GM19328 (cell line): Measurements from ENCODE around the gene PSMB9.
"Not testable (repeated sequence)": the region's sequence is repeated elsewhere in the genome, so short reads cannot be mapped to it uniquely, and the experiment has no call there.

Experiments used
- ATAC-seq: cut with Tn5 transposase; IDR thresholded peaks from one replicate; pipeline ENCODE4 v1.9.1; 2021; ENCODE audit warnings: mild to moderate bottlenecking, moderate library complexity; ENCODE audit not compliant: unreplicated experiment

The PSMB9 gene

GRCh38 chr6:32853541-32854375 lies at the start of gene PSMB9, which contains the start of gene TAP1:
Gene PSMB9, plus strand, starts transcription at chr6:32854192. Its CDS starts 38 bp downstream, at chr6:32854230.
Gene TAP1, minus strand, starts transcription at chr6:32853704. Its CDS starts 68 bp downstream, at chr6:32853636.
- peak; percentile 80 for ATAC-seq

DNA sequence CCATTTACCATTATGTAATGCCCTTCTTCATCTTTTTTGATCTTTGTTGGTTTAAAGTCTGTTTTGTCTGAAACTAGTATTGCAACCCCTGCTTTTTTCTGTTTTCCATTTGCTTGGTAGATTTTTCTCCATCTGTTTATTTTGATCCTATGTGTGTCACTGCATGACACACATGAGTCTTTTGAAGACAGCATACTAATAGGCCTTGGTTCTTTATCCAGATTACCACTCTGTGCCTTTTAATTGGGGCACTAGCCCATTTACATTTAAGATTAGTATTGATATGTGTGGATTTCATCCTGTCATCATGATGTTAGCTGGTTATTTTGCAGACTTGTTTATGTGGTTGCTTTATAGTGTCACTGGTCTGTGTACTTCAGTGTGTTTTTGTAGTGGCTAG lies 48.6 kb upstream of the PSMB9 start:
- ATAC-seq = not testable (repeated sequence)

- no peak for ATAC-seq
These were observed 46.9 kb upstream of the PSMB9 start for GRCh38 chr6:32807020-32807580.

DNA sequence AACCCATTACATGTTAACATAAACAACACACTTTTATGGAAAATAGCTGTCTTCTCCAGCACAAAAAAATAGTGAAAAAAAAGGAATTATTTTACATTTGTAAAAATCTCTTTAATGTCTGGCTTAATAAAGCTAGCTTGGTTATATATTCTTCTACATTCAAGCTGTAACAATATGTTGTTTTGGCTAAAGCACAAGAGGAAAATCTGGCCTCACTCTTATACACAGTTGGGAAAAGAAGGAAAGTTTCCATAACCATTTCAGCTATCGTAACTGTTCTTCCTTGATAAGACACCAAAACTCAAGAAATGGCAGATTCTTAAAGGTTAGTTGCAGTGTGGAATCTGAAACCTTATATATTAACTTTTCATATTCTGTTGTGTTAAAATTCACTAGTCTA lies 44.8 kb upstream of the PSMB9 start:
- ATAC-seq = no peak

GRCh38 chr6:32814145-32814544 lies 39.8 kb upstream of the PSMB9 start:
- ATAC-seq = no peak

- ATAC-seq = no peak
These were observed 38.9 kb upstream of the PSMB9 start for GRCh38 chr6:32815115-32815514.

- peak; percentile 48 for ATAC-seq
These were observed 38.0 kb upstream of the PSMB9 start for GRCh38 chr6:32815996-32816395.

DNA sequence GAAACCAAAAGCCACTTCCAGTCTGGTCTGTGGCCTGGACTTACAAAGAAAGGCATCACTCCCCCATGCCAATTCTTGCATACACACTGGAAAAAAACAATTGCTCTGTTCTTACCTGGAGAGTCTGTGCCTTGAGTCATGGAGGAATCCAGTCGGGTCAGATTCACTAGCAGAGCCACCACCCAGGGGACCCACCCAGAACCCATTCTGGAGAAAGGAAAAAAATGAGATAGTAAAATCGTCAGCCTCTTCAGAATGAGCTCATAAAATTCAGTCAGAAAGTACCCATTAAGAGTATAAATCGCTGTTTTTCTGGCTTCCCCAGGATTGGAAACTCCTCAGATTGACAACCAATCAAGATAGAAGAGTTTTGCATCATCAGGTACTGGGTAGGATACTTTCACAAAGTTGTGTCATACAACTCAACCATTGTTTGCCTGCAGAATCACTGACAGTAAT lies 37.2 kb upstream of the PSMB9 start, which contains the start of gene HLA-DOB:
Gene HLA-DOB (minus strand): TSS at position 257 of the 459 bp plus-strand sequence. CDS start 51 bp downstream, at position 206.
- ATAC-seq = no peak

GRCh38 chr6:32818867-32819266 lies 35.1 kb upstream of the PSMB9 start:
- no peak for ATAC-seq

DNA sequence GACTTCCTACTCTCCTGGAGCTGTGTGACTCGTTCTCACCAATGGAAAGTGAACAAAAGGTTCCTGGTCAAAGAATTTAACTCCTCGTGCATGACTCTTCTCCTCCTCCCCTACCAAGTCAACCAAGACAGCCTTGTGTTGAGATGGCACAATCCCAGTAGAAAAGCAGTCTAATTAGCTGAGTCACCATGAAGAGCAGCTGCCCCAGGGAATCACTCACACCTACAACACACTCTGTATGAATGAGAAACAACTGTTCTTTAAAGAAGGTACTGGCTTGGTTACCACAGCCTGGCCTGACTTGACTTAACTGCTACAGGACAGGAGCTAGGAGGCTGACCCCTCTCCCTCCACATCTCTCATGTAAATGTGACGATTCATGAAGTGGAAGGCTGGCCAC lies 34.3 kb upstream of the PSMB9 start:
- no peak for ATAC-seq

DNA sequence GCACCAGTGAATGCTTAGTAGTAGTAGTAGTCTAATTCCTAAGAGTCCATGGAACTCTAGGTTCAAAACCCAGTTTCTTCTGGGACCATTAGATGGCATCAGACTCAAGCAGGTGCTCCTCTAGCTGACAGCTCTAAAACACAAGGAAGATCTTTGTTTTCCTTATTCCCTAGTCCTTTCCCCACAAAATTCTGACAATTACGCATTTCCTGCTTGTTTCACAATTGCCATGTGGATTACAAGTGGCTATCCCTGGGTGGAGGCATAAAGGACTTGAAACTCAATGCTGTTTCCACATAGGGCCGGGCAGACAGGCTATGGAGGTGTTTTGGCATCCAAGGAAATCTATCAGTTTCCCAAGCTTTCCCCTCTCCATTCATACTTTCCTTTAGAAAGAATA lies 28.0 kb upstream of the PSMB9 start:
- no peak for ATAC-seq

- no peak for ATAC-seq
These were observed 27.0 kb upstream of the PSMB9 start for GRCh38 chr6:32827025-32827424.

GRCh38 chr6:32829495-32829894 lies 24.5 kb upstream of the PSMB9 start:
- no peak for ATAC-seq

DNA sequence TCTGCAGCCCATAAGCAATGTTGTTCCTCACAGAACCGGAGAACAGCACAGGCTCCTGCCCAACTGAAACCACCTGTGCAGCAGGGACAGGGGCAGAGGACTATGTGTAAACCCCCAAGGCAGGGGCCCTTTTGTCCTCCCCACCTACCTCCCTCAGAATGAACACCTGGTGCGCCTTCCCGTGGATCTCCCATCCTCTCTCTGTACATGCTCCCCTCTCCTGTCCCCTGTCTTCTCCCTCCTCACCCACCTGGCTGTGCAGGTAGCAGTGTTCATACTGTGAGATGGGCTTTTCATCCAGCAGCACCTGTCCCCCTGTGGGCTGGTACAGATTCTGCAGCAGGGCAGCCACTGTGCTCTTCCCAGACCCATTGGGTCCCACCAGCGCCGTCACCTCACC lies 24.0 kb upstream of the PSMB9 start:
- no peak for ATAC-seq

GRCh38 chr6:32830936-32831335 lies 23.1 kb upstream of the PSMB9 start:
- ATAC-seq = no peak

GRCh38 chr6:32832535-32832934 lies 21.5 kb upstream of the PSMB9 start:
- ATAC-seq = no peak

DNA sequence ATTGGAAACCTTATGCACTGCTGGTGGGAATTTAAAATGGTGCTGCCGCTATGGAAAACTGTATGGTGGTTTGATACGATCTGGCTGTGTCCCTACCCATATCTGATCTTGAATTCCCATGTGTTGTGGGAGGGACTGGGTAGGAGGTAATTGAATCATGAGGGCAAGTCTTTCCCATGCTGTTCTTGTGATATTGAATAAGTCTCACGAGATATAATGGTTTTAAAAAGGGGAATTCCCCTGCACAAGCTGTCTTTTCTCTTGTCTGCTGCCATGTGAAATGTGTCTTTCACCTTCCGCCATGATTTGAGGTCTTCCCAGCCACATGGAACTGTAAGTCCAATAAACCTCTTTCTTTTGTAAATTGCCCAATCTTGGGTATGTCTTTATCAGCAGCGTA lies 20.3 kb upstream of the PSMB9 start:
- ATAC-seq = no peak

DNA sequence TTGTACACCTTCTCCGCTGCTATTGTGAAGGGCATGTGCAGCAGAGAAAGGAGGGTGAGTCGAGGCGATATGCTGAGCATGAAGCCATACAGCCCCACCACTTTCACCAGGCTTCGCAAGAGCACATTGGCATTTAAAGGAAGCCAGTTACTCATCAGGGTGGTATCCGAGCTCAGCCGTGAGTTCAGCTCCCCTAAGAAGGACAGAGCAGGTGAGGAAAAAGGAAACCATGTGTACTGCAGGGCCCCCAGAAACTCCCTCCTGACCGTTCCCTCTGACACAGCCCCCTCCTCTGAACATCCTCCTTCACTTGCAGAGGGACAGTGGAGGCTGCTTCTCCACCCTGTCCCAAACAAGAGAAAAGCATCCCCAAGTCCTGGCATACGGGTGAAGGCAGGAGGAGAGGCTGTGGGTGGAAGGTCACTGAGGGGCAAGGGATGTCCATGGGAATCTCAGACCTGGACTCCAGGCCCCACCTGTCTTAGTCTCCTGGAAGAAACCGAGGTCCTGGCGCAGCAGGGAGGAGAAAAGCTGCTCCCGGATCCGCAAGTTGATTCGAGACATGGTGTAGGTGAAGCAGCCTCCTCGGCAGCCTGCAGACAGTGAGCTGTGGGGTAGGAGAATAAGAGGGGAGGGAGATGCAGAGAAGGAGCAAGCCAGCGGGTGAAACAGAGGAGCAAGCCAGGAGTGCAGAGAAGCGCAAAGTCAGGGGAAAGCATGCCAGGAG lies 18.7 kb upstream of the PSMB9 start:
- no peak for ATAC-seq

DNA sequence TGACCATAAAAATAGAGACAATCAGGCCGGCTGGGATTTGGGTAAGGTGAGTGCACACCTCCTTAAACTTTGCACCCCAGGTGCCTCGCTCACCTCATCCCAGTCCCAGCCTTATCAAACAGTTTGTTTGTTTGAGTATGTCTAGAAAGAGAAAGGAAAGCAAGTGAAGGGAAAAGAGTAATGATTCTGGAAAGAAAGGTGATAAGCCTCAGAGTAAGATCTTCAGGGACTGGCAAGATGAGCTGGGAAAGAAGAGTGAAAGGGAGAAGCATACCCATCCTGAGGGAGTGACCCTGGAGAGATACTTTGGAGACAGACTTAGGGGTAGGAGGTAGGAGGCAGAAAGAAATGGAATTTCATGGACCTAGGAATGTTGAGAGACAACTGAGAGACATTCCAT lies 17.1 kb upstream of the PSMB9 start:
- ATAC-seq = no peak

DNA sequence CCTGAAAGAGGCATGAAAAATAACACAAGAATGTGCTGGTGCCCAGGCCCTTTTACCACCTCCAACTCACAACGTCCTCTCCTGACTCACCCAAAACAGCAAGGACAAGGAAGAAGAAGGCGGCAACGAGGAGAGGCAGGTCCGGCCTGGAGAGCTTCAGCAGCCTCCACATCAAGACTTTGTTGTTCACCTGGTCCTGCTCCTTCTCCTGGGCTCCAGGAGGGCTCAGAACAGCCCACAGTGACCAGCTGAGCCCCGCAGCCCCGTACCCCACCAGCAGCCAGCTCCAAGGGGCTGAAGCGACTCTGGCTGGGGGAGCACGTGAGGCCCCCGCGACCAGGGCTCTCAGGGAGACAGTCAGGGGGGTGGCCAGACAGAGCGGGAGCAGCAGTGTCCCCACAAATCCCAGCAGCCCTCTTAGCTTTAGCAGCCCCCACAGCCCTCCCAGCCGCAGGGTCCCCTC lies 16.3 kb upstream of the PSMB9 start:
- no peak for ATAC-seq
